Mucosa of gallbladder (tissue), 1 donor: ENCODE results near the gene HECW1. TPM values are rescaled to one million over a fixed set of nuclear protein-coding genes. Genes with fewer than 3 reads are reported as not detected.
"Not testable (repeated sequence)": the region's sequence is repeated elsewhere in the genome, so short reads cannot be mapped to it uniquely, and the experiment has no call there.

Experiments
- DNase-seq: peaks from one replicate; pipeline ENCODE4 v3.0.0-alpha.2; 2020; ENCODE audit warnings: low spot score
- total RNA-seq: library from RNA; stranded (reverse); gene quantifications from one replicate; pipeline ENCODE4 v1.2.1, GENCODE V29; 2021
- donor health status: DM: no; HTN: no; CAD: no.

The HECW1 gene
- total RNA-seq, 1 donor from 2014 or later = 3.8 TPM

- no peak for DNase-seq
Observed at GRCh38 chr7:43208242-43208641, 95.8 kb downstream of the HECW1 start.

GRCh38 chr7:43210539-43210938, 98.1 kb downstream of the HECW1 start:
- DNase-seq = not testable (repeated sequence)

- DNase-seq = no peak
Observed at GRCh38 chr7:43211286-43211685, 98.8 kb downstream of the HECW1 start.

- no peak for DNase-seq
Observed at GRCh38 chr7:43211693-43212092, 99.2 kb downstream of the HECW1 start.

GRCh38 chr7:43212921-43213320, 100.5 kb downstream of the HECW1 start:
- no peak for DNase-seq

GRCh38 chr7:43215061-43215460, 102.6 kb downstream of the HECW1 start:
- no peak for DNase-seq

- DNase-seq = no peak
Observed at GRCh38 chr7:43217055-43217454, 104.6 kb downstream of the HECW1 start.

- not testable (repeated sequence) for DNase-seq
Observed at GRCh38 chr7:43218901-43219300, 106.5 kb downstream of the HECW1 start.

- DNase-seq = no peak
Observed at GRCh38 chr7:43220250-43220649, 107.8 kb downstream of the HECW1 start.

- DNase-seq = no peak
Observed at GRCh38 chr7:43220742-43221141, 108.3 kb downstream of the HECW1 start.

GRCh38 chr7:43229801-43230200, 117.4 kb downstream of the HECW1 start:
- DNase-seq = no peak

- no peak for DNase-seq
Observed at GRCh38 chr7:43232366-43232765, 119.9 kb downstream of the HECW1 start.

- DNase-seq = no peak
Observed at GRCh38 chr7:43234073-43234472, 121.6 kb downstream of the HECW1 start.

- no peak for DNase-seq
Observed at GRCh38 chr7:43234968-43235367, 122.5 kb downstream of the HECW1 start.

- no peak for DNase-seq
Observed at GRCh38 chr7:43240565-43240964, 128.1 kb downstream of the HECW1 start.

GRCh38 chr7:43242628-43243255, 130.3 kb downstream of the HECW1 start:
- DNase-seq = no peak

GRCh38 chr7:43244232-43244631, 131.8 kb downstream of the HECW1 start:
- no peak for DNase-seq

GRCh38 chr7:43244784-43245183, 132.3 kb downstream of the HECW1 start:
- no peak for DNase-seq

- no peak for DNase-seq
Observed at GRCh38 chr7:43247757-43248156, 135.3 kb downstream of the HECW1 start.

GRCh38 chr7:43248553-43248952, 136.1 kb downstream of the HECW1 start:
- DNase-seq = no peak

GRCh38 chr7:43248961-43249822, 136.7 kb downstream of the HECW1 start:
- peak; percentile 11 for DNase-seq

- no peak for DNase-seq
Observed at GRCh38 chr7:43249823-43250145, 137.3 kb downstream of the HECW1 start.
